AG08396 (cell line): ENCODE results near the gene ZNF385C.

Source experiments
- DNase-seq: peaks from one replicate; pipeline ENCODE4 v3.0.0; 2012; ENCODE audit warnings: low spot score, mixed read lengths

The ZNF385C gene

GRCh38 chr17:42077755-42078154 is 20.5 kb downstream of the ZNF385C start:
- DNase-seq = no peak

- no peak for DNase-seq
Observed at GRCh38 chr17:42076797-42077559, 21.3 kb downstream of the ZNF385C start.

- no peak for DNase-seq
Observed at GRCh38 chr17:42075789-42076188, 22.5 kb downstream of the ZNF385C start.

- DNase-seq = peak; percentile 52
Observed at GRCh38 chr17:42072323-42073187, 25.7 kb downstream of the ZNF385C start.

GRCh38 chr17:42071810-42072209 is 26.5 kb downstream of the ZNF385C start:
- DNase-seq = no peak

GRCh38 chr17:42068979-42069378 is 29.3 kb downstream of the ZNF385C start:
- DNase-seq = no peak

GRCh38 chr17:42067371-42068091 is 30.7 kb downstream of the ZNF385C start:
- DNase-seq = peak; percentile 78

GRCh38 chr17:42065201-42065600 is 33.1 kb downstream of the ZNF385C start:
- no peak for DNase-seq

- no peak for DNase-seq
Observed at GRCh38 chr17:42062681-42063080, 35.6 kb downstream of the ZNF385C start.

- DNase-seq = no peak
Observed at GRCh38 chr17:42061646-42062487, 36.4 kb downstream of the ZNF385C start.

GRCh38 chr17:42060231-42060630 is 38.0 kb downstream of the ZNF385C start:
- DNase-seq = no peak

- DNase-seq = no peak
Observed at GRCh38 chr17:42059815-42060214, 38.5 kb downstream of the ZNF385C start.

GRCh38 chr17:42058063-42058462 is 40.2 kb downstream of the ZNF385C start:
- DNase-seq = no peak

- no peak for DNase-seq
Observed at GRCh38 chr17:42056635-42057034, 41.6 kb downstream of the ZNF385C start.

GRCh38 chr17:42055496-42055895 is 42.8 kb downstream of the ZNF385C start:
- no peak for DNase-seq

- DNase-seq = no peak
Observed at GRCh38 chr17:42055027-42055426, 43.2 kb downstream of the ZNF385C start.

GRCh38 chr17:42053731-42054500 is 44.4 kb downstream of the ZNF385C start:
- no peak for DNase-seq

GRCh38 chr17:42052346-42052877 is 45.9 kb downstream of the ZNF385C start:
- no peak for DNase-seq

GRCh38 chr17:42051645-42052044 is 46.6 kb downstream of the ZNF385C start:
- no peak for DNase-seq

GRCh38 chr17:42051013-42051400 is 47.3 kb downstream of the ZNF385C start:
- DNase-seq = no peak
